GM12891 (cell line): Measurements from ENCODE around the gene SCYGR7.

Experiments used
- POLR2A ChIP-seq: IDR thresholded peaks from 2 replicates; pipeline ENCODE4 v1.6.1; 2011; ENCODE audit warnings: low read depth, low read length, control low read depth
- POLR2AphosphoS5 ChIP-seq: IDR thresholded peaks from 2 replicates; pipeline ENCODE4 v1.6.1; 2011; ENCODE audit warnings: low read depth, low read length, control low read depth
- POU2F2 ChIP-seq: IDR thresholded peaks from 2 replicates; pipeline ENCODE4 v1.6.1; 2011; ENCODE audit warnings: low read depth, mild to moderate bottlenecking, control low read depth, low read length, moderate library complexity
- TAF1 ChIP-seq: IDR thresholded peaks from 2 replicates; pipeline ENCODE4 v1.6.1; 2011; ENCODE audit warnings: low read depth, low read length, control low read depth

DNA sequence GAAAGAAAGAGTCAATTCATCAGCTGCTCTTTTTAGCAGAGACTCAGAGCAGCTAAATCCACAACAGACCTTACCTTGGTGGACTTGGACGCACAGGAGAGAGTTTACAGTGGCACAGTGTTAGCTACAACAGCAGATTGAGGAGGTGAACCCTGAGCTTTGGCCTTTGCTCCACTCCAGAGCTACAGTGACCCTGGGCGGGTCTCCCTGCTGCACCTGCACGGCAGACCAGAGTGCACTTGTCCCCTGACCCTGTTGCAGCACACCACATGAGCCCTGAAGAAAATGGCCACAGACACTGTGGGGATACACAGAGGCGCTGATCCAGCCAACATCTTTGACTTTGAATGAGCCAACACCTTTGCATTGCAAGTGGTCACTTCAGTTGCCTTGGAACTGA lies 21.3 kb upstream of the SCYGR7 start:
- TF ChIP-seq POLR2A (no peak), TAF1 (no peak), POU2F2 (no peak), POLR2AphosphoS5 (no peak)
